OCI-LY3 (cell line): ENCODE results near the gene IFIT1.

Experiments
- H2AFZ ChIP-seq: fragments of 200-600, 300-600 bp; shearing (Covaris generic); 2 replicates; pipeline ENCODE4 v1.6.0; 2014; ENCODE audit warnings: antibody characterized with exemption, low read depth, low read length
- H3K27ac ChIP-seq: fragments of 200-600, 300-600 bp; sonication (generic); 2 replicates; pipeline ENCODE4 v1.5.1; 2014; ENCODE audit warnings: mild to moderate bottlenecking, low read length, moderate library complexity, mixed read lengths
- H3K27me3 ChIP-seq: fragments of 200-600, 300-600 bp; sonication (generic); 2 replicates; pipeline ENCODE4 v1.6.1; 2014; ENCODE audit warnings: low read depth, low read length, mixed read lengths
- H3K36me3 ChIP-seq: fragments of 200-600, 300-600 bp; sonication (generic); replicated peaks from 2 replicates; pipeline ENCODE3; 2014; ENCODE audit warnings: low read depth, low read length, mixed read lengths
- H3K4me1 ChIP-seq: fragments of 300-600, 200-600 bp; sonication (generic); 2 replicates; pipeline ENCODE4 v1.6.1; 2014; ENCODE audit warnings: low read length, mixed read lengths
- H3K4me2 ChIP-seq: fragments of 200-600, 300-600 bp; sonication (generic); 2 replicates; pipeline ENCODE4 v1.6.1; 2014; ENCODE audit warnings: low read length, mixed read lengths
- H3K4me3 ChIP-seq: fragments of 300-600, 200-600 bp; sonication (generic); 2 replicates; pipeline ENCODE4 v1.5.1; 2014; ENCODE audit warnings: antibody characterized with exemption, mild to moderate bottlenecking, low read length, moderate library complexity
- H3K79me2 ChIP-seq: fragments of 300-600, 200-600 bp; shearing (Covaris generic); 2 replicates; pipeline ENCODE4 v1.6.1; 2014; ENCODE audit warnings: mild to moderate bottlenecking, low read length, mixed read lengths
- H3K9ac ChIP-seq: fragments of 300-600, 200-600 bp; shearing (Covaris generic); 2 replicates; pipeline ENCODE4 v1.6.0; 2014; ENCODE audit warnings: mild to moderate bottlenecking, low read length, moderate library complexity
- H3K9me3 ChIP-seq: fragments of 200-600, 300-600 bp; shearing (Covaris generic); 2 replicates; pipeline ENCODE4 v1.6.1; 2014; ENCODE audit warnings: low read length, mixed read lengths; ENCODE audit not compliant: insufficient read depth
- H4K20me1 ChIP-seq: fragments of 200-600, 300-600 bp; sonication (generic); 2 replicates; pipeline ENCODE4 v1.6.1; 2016; ENCODE audit warnings: low read length, mixed read lengths; ENCODE audit not compliant: insufficient read depth
- EZH2phosphoT487 ChIP-seq: fragments of 200-600 bp; shearing (Covaris generic); IDR thresholded peaks from 2 replicates; pipeline ENCODE4 v1.6.1; 2018; ENCODE audit warnings: antibody characterized with exemption, mixed run types, low read depth
- TF ChIP-seq, protein P1 (sequence below): fragments of 200-600, 300-600 bp; sonication (generic); IDR thresholded peaks from 2 replicates; pipeline ENCODE4 v1.5.1; 2014; ENCODE audit warnings: antibody characterized with exemption, low read length, low read depth

Gene IFIT1

DNA sequence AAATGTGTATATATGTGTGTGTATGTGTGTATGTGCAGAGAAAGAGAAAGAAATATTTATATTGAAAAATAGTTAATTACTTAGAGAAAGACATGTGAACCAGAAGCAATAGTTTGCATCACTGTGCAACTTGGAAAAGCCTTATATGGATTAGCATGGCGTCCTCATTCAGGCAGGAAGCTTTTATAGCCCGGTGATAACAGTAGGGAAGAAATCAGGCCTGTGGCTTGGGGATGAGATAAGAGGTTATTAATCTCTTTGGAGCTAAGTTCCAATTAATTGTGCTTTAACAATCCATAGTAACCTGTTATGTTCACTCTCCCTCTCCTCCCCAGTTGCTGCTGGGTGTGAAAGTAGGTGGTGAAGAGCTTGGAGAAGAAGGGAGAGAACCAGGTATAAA, 58.5 kb downstream of the IFIT1 start:
- H4K20me1 ChIP-seq, result no peaks in the 10 kb centered on the region
- H3K79me2 ChIP-seq, result no peaks in the 10 kb centered on the region
- no peak overlapping the region for H3K27ac ChIP-seq
- H3K27me3 ChIP-seq, result no peaks in the 10 kb centered on the region
- peaks cover 9% of the 10 kb centered on the region for H3K4me1 ChIP-seq
- H3K9ac ChIP-seq, result no peak overlapping the region
- H3K4me3 ChIP-seq, result no peak overlapping the region
- H3K9me3 ChIP-seq, result no peaks in the 10 kb centered on the region
- no peak overlapping the region for H3K4me2 ChIP-seq
- no peaks in the 10 kb centered on the region for H3K36me3 ChIP-seq
- TF ChIP-seq, protein P1, sequence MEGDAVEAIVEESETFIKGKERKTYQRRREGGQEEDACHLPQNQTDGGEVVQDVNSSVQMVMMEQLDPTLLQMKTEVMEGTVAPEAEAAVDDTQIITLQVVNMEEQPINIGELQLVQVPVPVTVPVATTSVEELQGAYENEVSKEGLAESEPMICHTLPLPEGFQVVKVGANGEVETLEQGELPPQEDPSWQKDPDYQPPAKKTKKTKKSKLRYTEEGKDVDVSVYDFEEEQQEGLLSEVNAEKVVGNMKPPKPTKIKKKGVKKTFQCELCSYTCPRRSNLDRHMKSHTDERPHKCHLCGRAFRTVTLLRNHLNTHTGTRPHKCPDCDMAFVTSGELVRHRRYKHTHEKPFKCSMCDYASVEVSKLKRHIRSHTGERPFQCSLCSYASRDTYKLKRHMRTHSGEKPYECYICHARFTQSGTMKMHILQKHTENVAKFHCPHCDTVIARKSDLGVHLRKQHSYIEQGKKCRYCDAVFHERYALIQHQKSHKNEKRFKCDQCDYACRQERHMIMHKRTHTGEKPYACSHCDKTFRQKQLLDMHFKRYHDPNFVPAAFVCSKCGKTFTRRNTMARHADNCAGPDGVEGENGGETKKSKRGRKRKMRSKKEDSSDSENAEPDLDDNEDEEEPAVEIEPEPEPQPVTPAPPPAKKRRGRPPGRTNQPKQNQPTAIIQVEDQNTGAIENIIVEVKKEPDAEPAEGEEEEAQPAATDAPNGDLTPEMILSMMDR, result no peak
- TF ChIP-seq EZH2phosphoT487, result no peak
- no peak overlapping the region for H2AFZ ChIP-seq

DNA sequence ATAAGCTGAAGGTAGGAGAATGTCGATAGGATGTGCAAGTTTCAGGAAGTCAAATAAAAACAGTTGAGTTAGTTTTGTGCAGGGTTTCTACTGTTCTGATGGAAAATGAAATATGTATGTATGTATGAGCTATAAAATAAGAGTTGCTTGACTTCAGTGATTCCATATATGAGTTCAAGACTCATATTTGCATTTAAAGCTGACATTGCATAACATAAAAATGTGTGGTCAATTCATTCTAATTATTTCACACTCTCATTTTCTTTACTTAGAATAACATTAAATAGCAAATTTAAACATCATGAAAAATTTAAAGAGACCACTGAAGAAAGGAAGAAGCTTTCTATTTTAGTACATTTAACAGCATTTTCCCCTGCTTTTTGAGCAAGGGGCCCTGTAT, 59.8 kb downstream of the IFIT1 start:
- no peak for TF ChIP-seq EZH2phosphoT487
- TF ChIP-seq, protein P1, result no peak
- H2AFZ ChIP-seq, result no peak overlapping the region
- no peaks in the 10 kb centered on the region for H3K27me3 ChIP-seq
- H3K4me1 ChIP-seq, result peaks cover 9% of the 10 kb centered on the region
- H4K20me1 ChIP-seq, result no peaks in the 10 kb centered on the region
- H3K4me2 ChIP-seq, result no peak overlapping the region
- no peak overlapping the region for H3K9ac ChIP-seq
- H3K36me3 ChIP-seq, result no peaks in the 10 kb centered on the region
- no peaks in the 10 kb centered on the region for H3K79me2 ChIP-seq
- H3K27ac ChIP-seq, result no peak overlapping the region
- no peaks in the 10 kb centered on the region for H3K9me3 ChIP-seq
- H3K4me3 ChIP-seq, result no peak overlapping the region

DNA sequence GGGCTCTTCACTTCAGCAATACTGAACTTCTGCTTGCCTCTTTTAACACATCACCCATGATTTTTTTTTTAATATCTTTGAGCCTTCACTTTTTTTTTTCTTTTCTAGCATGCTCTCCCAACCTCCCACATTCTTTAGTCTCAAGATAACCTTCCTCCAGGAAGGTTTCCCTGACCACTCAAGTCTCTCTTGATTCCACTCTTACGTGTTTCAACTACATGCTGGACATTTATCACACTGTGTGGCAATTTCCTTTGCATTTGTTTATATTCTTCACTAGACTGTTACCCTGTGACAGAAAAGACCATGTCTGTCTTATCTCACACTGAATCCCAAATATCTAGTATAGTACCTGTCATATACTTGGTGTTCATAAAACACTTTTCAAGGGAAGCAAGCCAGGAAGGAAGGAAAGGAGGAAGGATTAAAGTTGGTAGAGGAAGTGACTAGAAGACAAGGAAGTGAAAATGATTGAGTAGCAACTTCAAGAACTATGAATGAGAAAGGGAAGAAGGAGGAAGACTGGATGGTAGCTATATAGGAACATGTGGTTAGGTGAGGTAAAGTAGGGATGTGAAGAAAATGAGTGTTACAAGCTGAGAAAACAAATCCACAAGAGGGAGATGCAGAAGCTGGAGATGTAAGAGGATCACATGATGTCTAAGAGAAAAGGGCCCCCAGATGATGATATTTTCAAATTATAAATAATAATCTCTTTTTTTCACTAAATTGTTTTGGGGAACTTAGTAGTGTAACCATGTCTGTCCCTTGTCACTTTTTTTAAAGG, 62.3 kb downstream of the IFIT1 start:
- peaks cover 9% of the 10 kb centered on the region for H3K4me1 ChIP-seq
- H2AFZ ChIP-seq, result no peak overlapping the region

More for the DNA sequence above, 62.3 kb downstream of the IFIT1 start:
- Histone ChIP-seq H3K79me2 (no peaks in the 10 kb centered on the region), H3K27me3 (no peaks in the 10 kb centered on the region), H3K27ac (no peak overlapping the region), H3K9ac (no peak overlapping the region), H3K36me3 (no peaks in the 10 kb centered on the region), H4K20me1 (no peaks in the 10 kb centered on the region), H3K4me2 (no peak overlapping the region), H3K4me3 (no peak overlapping the region), H3K9me3 (no peaks in the 10 kb centered on the region)
- TF ChIP-seq, protein P1, result no peak
- TF ChIP-seq EZH2phosphoT487, result no peak
